Panc1 (cell line): ENCODE results near the gene GPR87. TPM values are rescaled to one million over a fixed set of nuclear protein-coding genes. Genes with fewer than 3 reads are reported as not detected.

Experiments
- ATAC-seq: fragments of 200-7000 bp; cut with Tn5 transposase; 2 replicates; pipeline ENCODE4 v1.9.1; 2020; ENCODE audit warnings: mild to moderate bottlenecking, moderate library complexity
- BruUV-seq: library from RNA; stranded (reverse); fragments of 400-500 nt; replicated peaks from 2 replicates; lab custom pipeline; 2021; lab: Mats Ljungman, UMichigan
- CTCF ChIA-PET: fragments of 300-600 bp; sonication (Branson Sonifier 250); formaldehyde crosslinking; loops from one replicate; lab custom pipeline; 2022; ENCODE audit warnings: antibody characterized with exemption; lab: Charles Lee
- POLR2A ChIA-PET: fragments of 300-600 bp; sonication (Branson Sonifier 250); formaldehyde crosslinking; loops from one replicate; lab custom pipeline; 2022; ENCODE audit warnings: antibody characterized with exemption; lab: Charles Lee
- DNase-seq: peaks from one replicate; pipeline ENCODE4 v3.0.0-alpha.2; 2010; ENCODE audit warnings: low read depth, low spot score
- H3K27ac ChIP-seq: 2 replicates; pipeline ENCODE4 v1.5.1; 2011; ENCODE audit warnings: mild to moderate bottlenecking, low read length, inconsistent platforms
- H3K27me3 ChIP-seq: fragments of 200-500 bp; sonication (Bioruptor generic); 2 replicates; pipeline ENCODE4 v1.6.0; 2014; ENCODE audit warnings: low read length, inconsistent platforms; ENCODE audit not compliant: control insufficient read depth, insufficient read depth
- H3K36me3 ChIP-seq: fragments of 200-500 bp; sonication (Bioruptor generic); 2 replicates; pipeline ENCODE4 v1.5.1; 2014; ENCODE audit warnings: inconsistent platforms, mild to moderate bottlenecking, low read length, moderate library complexity; ENCODE audit not compliant: control insufficient read depth, insufficient read depth
- H3K4me1 ChIP-seq: 2 replicates; pipeline ENCODE4 v1.5.1; 2011; ENCODE audit warnings: inconsistent platforms, mild to moderate bottlenecking, low read length, moderate library complexity; ENCODE audit not compliant: control insufficient read depth, insufficient read depth
- H3K4me3 ChIP-seq, 2 experiments: 2 replicates each; pipeline ENCODE4 v1.5.1; 2011 to 2012; ENCODE audit warnings: low read depth in 2 of 2, low read length in 2 of 2, mild to moderate bottlenecking in 2 of 2, inconsistent platforms in 1 of 2, moderate library complexity in 1 of 2
- H3K9me3 ChIP-seq: fragments of 200-500 bp; sonication (Bioruptor generic); 2 replicates; pipeline ENCODE4 v1.5.1; 2014; ENCODE audit warnings: low read depth, mild to moderate bottlenecking, inconsistent platforms, low read length, moderate library complexity; ENCODE audit not compliant: control insufficient read depth, insufficient read depth
- CTCF ChIP-seq: fragments of 450-650 bp; IDR thresholded peaks from 2 replicates; pipeline ENCODE4 v1.5.1; 2017; ENCODE audit warnings: mild to moderate bottlenecking
- POLR2AphosphoS5 ChIP-seq: IDR thresholded peaks from 2 replicates; pipeline ENCODE4 v1.6.1; 2012; ENCODE audit warnings: mild to moderate bottlenecking, low read depth, low read length, moderate library complexity
- REST ChIP-seq, 2 experiments: IDR thresholded peaks; 2 replicates each; pipeline ENCODE4 v1.6.1; 2011 to 2012; ENCODE audit warnings: low read depth in 2 of 2, control low read depth in 1 of 2, low read length in 1 of 2, mild to moderate bottlenecking in 1 of 2, moderate library complexity in 1 of 2; ENCODE audit not compliant: insufficient read depth in 1 of 2
- SIN3A ChIP-seq: IDR thresholded peaks from 2 replicates; pipeline ENCODE4 v1.6.1; 2012; ENCODE audit warnings: low read depth, mild to moderate bottlenecking, low read length, moderate library complexity, borderline replicate concordance; ENCODE audit not compliant: insufficient read depth
- TCF7L2 ChIP-seq: IDR thresholded peaks from 2 replicates; pipeline ENCODE4 v1.6.1; 2011; ENCODE audit warnings: mild to moderate bottlenecking, low read depth, low read length, inconsistent platforms
- in situ Hi-C: cut with HindIII; loops from 2 replicates; pipeline ENCODE4 v1.10.0; 2016; ENCODE audit warnings: low sequenced_read_pairs, low pct_unique_long_range_greater_than_20kb
- intact Hi-C: fragments of 100-400 bp; cut with micrococcal nuclease; formaldehyde crosslinking; loops from one replicate; pipeline ENCODE4 v1.10.0; 2022; ENCODE audit not compliant: unreplicated experiment
- total RNA-seq: library from RNA; stranded (reverse); gene quantifications from one replicate; pipeline ENCODE4 v1.2.1, GENCODE V29; 2021; ENCODE audit not compliant: unreplicated experiment

Gene GPR87
- total RNA-seq, 1 experiment from 2014 or later: not detected

- no peak for DNase-seq
- Histone ChIP-seq H3K9me3 (no peaks in the 10 kb centered on the region), H3K4me1 (no peaks in the 10 kb centered on the region), H3K4me3 (no peak within 1 kb of the TSS), H3K36me3 (no peaks in the 10 kb centered on the region), H3K27me3 (0 out of 2 replicates have a peak, but pooled peaks cover 3% of the 10 kb centered on the region), H3K27ac (no peak within 1 kb of the TSS)
- in situ Hi-C loops: no loop called here
- BruUV-seq: no TSS peak
- intact Hi-C loops: loop anchor here (5.0 kb wide), 1 partner anchor 37 kb away; no protein-coding TSS in a partner anchor
- TF ChIP-seq CTCF (no peak), TCF7L2 (no peak), SIN3A (no peak), REST (IDR thresholded peaks at IDR 0.05; ENCODE audit: insufficient read depth in 1 of 2, low read depth in 2 of 2, low read length in 1 of 2) (no peak), POLR2AphosphoS5 (no peak)
- ChIA-PET CTCF (no interaction called here), POLR2A (no interaction called here)
- ATAC-seq: no peak
Measured at GRCh38 chr3:151329363-151329762, 12.7 kb upstream of the GPR87 start, which contains the start of gene P2RY13. TSS of gene P2RY13 (minus strand) at chr3:151329549. CDS start at chr3:151329528, 21 bp downstream.

- Histone ChIP-seq H3K27ac (no peak overlapping the region), H3K9me3 (no peaks in the 10 kb centered on the region), H3K27me3 (0 out of 2 replicates have a peak, but pooled peaks cover 3% of the 10 kb centered on the region), H3K4me1 (no peaks in the 10 kb centered on the region), H3K36me3 (no peaks in the 10 kb centered on the region), H3K4me3 (no peak overlapping the region)
- ChIA-PET POLR2A (no interaction called here), CTCF (interaction anchor here (0.7 to 0.8 kb wide), 5 partner anchors 83 to 454 kb away, joined by 3 to 11 read pairs (median 4); no protein-coding TSS in a partner anchor)
- in situ Hi-C loops: no loop called here
- TF ChIP-seq CTCF (no peak), REST (IDR thresholded peaks at IDR 0.05; ENCODE audit: insufficient read depth in 1 of 2, low read depth in 2 of 2, low read length in 1 of 2) (no peak)
- DNase-seq (no peak), ATAC-seq (no peak)
- BruUV-seq: no TSS peak
- intact Hi-C loops: loop anchor here (5.0 kb wide), 1 partner anchor 36 kb away; no protein-coding TSS in a partner anchor
Measured at GRCh38 chr3:151328298-151328995, 11.8 kb upstream of the GPR87 start.
